H1 (cell line): ENCODE data around the gene RPS6KL1. TPM values are rescaled to one million over a fixed set of nuclear protein-coding genes. Genes with fewer than 3 reads are reported as not detected.

Source experiments
- CEBPB ChIP-seq: IDR thresholded peaks from 2 replicates; pipeline ENCODE4 v1.6.1; 2012; ENCODE audit warnings: low read depth, low read length
- FOSL1 ChIP-seq: IDR thresholded peaks from 2 replicates; pipeline ENCODE4 v1.6.1; 2011; ENCODE audit warnings: mild to moderate bottlenecking, low read depth, low read length, moderate library complexity; ENCODE audit not compliant: insufficient read depth
- SIN3A ChIP-seq, 2 experiments: IDR thresholded peaks in 1 of 2; conservative IDR thresholded peaks in 1 of 2; 2 replicates each; pipeline ENCODE4 v1.6.1; 2011 to 2012; ENCODE audit warnings: low read length in 2 of 2, improper control_type of control experiment in 1 of 2, low read depth in 1 of 2, mild to moderate bottlenecking in 1 of 2
- TAF7 ChIP-seq: optimal IDR thresholded peaks from 2 replicates; pipeline ENCODE3; 2011; ENCODE audit warnings: low read depth, mild to moderate bottlenecking, inconsistent platforms, low read length, moderate library complexity, borderline replicate concordance
- polyA plus RNA-seq, 7 experiments: library from polyadenylated mRNA; depleted of rRNA in 3 of 7; stranded (reverse) in 5 of 7; unstranded in 2 of 7; fragments of >200 nt in 5 of 7; fragments of 200-250 nt in 2 of 7; gene quantifications; 1 replicate in 5 of 7; 2 replicates in 1 of 7; 4 replicates in 1 of 7; pipeline versions ENCODE4 v1.2.1 to v1.2.3, GENCODE V29; 2011 to 2013; ENCODE audit warnings: missing spikeins in 2 of 7, mixed read lengths in 2 of 7
- total RNA-seq: library from RNA; stranded (reverse); fragmentation: NEBNext Ultra II Directional; extraction: Animal tissue kit (Norgen Biotek cat#: 25700); gene quantifications from 2 replicates; pipeline ENCODE4 v1.2.1, GENCODE V29; 2021
- TF ChIP-seq, protein P1 (sequence below): IDR thresholded peaks from 2 replicates; pipeline ENCODE4 v1.6.1; 2012; ENCODE audit warnings: inconsistent platforms
- TF ChIP-seq, protein P2 (sequence below): IDR thresholded peaks from 2 replicates; pipeline ENCODE4 v1.6.1; 2011; ENCODE audit warnings: low read depth, mild to moderate bottlenecking, low read length; ENCODE audit not compliant: insufficient read depth
- TF ChIP-seq, protein P3 (sequence below), 3 experiments: IDR thresholded peaks; 1 replicate in 2 of 3; 2 replicates in 1 of 3; pipeline versions ENCODE4 v1.5.1 to v1.6.1; 2011; ENCODE audit warnings: low read length in 3 of 3, mild to moderate bottlenecking in 3 of 3, inconsistent platforms in 2 of 3, low read depth in 1 of 3, moderate library complexity in 1 of 3; ENCODE audit not compliant: insufficient read depth in 1 of 3; ENCODE audit errors: control extremely low read depth in 1 of 3

The RPS6KL1 gene
- total and polyA plus RNA-seq, 2 of the 8 experiments (the other 6 are each of a cell fraction or from before 2014, with no cell fraction given) = 9.8 to 13.8 TPM

DNA sequence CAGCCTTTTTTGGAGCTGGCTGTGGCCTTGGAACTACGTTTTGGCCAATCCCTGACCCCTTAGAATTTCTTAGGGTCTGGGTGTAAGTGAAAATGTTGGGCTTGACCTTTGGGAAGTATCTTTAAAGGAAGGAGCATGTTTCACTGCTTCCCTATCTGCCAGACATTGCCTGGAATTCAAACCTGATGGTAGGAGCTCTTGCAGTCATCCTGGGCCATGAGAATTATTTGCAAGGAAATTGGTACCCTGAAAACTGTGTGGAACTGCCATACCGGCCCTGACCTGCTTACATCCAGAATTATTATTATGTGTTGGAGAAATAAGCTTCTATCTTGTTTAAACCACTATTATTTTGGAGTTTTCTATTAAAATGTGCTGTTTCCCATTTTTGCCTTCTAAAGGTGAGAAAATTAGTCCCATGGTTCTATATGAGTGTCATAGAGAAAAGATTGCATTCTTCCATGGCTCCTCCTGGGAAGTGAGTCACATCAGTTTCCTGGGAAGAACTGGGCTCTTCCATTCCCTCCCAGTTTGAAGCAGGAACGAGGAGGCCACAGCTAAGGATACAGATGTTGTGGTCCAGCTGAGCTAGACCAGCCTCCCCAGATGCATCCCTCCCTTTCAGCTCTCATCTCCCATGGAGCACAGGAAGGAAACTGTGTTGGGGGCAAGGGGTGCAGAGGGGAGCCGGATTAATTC, 41.9 kb upstream of the RPS6KL1 start (continued):
- TF ChIP-seq SIN3A (conservative IDR thresholded peaks at IDR 0.05 in 1 of 2, IDR thresholded peaks at IDR 0.05 in 1 of 2; ENCODE audit: low read depth in 1 of 2, low read length in 2 of 2) (no peak), FOSL1 (no peak), CEBPB (no peak), TAF7 (no peak)
- TF ChIP-seq, protein P1, sequence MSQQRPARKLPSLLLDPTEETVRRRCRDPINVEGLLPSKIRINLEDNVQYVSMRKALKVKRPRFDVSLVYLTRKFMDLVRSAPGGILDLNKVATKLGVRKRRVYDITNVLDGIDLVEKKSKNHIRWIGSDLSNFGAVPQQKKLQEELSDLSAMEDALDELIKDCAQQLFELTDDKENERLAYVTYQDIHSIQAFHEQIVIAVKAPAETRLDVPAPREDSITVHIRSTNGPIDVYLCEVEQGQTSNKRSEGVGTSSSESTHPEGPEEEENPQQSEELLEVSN = no peak
- TF ChIP-seq, protein P2, sequence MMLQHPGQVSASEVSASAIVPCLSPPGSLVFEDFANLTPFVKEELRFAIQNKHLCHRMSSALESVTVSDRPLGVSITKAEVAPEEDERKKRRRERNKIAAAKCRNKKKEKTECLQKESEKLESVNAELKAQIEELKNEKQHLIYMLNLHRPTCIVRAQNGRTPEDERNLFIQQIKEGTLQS = no peak
- TF ChIP-seq, protein P3, sequence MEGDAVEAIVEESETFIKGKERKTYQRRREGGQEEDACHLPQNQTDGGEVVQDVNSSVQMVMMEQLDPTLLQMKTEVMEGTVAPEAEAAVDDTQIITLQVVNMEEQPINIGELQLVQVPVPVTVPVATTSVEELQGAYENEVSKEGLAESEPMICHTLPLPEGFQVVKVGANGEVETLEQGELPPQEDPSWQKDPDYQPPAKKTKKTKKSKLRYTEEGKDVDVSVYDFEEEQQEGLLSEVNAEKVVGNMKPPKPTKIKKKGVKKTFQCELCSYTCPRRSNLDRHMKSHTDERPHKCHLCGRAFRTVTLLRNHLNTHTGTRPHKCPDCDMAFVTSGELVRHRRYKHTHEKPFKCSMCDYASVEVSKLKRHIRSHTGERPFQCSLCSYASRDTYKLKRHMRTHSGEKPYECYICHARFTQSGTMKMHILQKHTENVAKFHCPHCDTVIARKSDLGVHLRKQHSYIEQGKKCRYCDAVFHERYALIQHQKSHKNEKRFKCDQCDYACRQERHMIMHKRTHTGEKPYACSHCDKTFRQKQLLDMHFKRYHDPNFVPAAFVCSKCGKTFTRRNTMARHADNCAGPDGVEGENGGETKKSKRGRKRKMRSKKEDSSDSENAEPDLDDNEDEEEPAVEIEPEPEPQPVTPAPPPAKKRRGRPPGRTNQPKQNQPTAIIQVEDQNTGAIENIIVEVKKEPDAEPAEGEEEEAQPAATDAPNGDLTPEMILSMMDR (IDR thresholded peaks at IDR 0.05; ENCODE audit: control extremely low read depth in 1 of 3, insufficient read depth in 1 of 3, low read depth in 1 of 3, low read length in 3 of 3) = no peak
